ENCODE results near the gene CDH4.

Gene CDH4

DNA sequence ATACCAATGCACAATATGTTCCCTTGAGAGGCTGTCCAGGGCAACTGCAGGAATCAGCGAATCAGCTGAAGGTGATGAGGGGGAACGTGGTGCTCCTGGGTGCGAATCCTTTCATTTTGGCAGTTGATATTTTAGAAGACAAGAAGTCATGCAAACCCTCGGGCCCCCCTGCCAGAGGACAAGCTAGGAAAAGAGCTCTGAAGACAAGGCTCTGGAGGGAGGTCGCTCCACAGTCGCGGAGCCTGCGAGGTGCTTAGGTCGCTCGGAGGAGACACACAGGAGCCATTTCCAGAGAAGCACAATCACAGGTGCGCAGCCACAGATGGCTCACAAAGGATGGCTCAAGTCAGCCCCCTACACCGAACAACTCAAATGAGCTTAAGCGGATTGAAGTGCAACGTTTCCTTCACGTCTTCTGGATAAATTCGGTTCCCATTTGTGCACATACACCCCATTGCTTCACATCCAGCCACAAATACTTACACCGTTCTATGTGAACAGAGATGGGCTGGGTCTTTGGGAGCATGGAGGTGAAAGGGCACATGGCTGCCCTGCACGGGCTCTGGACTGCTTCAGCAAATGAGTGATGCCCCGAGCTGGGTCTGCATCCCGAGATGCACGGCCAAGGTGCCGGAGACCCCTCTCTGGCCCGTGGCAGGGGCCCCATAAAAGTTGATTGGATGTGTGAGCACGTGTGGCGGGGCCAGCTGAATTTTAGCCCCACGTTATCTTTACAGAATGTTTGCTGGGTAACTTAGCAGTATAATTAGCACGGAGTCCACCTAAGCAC lies 527.3 kb downstream of the CDH4 start:
- POLR2A ChIA-PET = no interaction called here
- TF ChIP-seq CTCF (IDR thresholded peaks at IDR 0.05; ENCODE audit: control extremely low read depth, extremely low read depth, low read depth, missing control alignments) = no peak
- CTCF ChIA-PET = no interaction called here
- DNase-seq (ENCODE audit: extremely low spot score) = no peak

- POLR2A ChIA-PET = no interaction called here
- no peak for DNase-seq (ENCODE audit: extremely low spot score)
- CTCF ChIA-PET = interaction anchor here (0.7 kb wide), 1 partner anchor 35 kb away, joined by 3 read pairs; no protein-coding TSS in a partner anchor
- TF ChIP-seq CTCF (IDR thresholded peaks at IDR 0.05; ENCODE audit: control extremely low read depth, extremely low read depth, low read depth, missing control alignments) = no peak
Measured at GRCh38 chr20:61780066-61780465, 528.0 kb downstream of the CDH4 start.

GRCh38 chr20:61784801-61785566 lies 532.9 kb downstream of the CDH4 start:
- no peak for DNase-seq (ENCODE audit: extremely low spot score)
- TF ChIP-seq CTCF (IDR thresholded peaks at IDR 0.05; ENCODE audit: control extremely low read depth, extremely low read depth, low read depth, missing control alignments) = no peak
- ChIA-PET CTCF (no interaction called here), POLR2A (no interaction called here)

DNA sequence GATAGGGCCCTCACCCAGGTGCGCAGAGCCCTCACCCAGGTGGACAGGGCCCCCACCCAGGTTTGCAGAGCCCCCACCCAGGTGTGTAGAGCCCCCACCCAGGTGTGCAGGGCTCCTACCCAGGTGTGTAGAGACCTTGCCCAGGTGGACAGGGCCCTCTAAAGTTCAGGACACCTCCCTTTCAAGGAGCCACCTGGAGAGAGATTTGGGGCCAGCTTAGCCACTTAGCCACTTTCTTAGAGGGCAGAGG lies 533.4 kb downstream of the CDH4 start:
- DNase-seq (ENCODE audit: extremely low spot score) = no peak
- CTCF ChIA-PET = no interaction called here
- POLR2A ChIA-PET = no interaction called here
- TF ChIP-seq CTCF (IDR thresholded peaks at IDR 0.05; ENCODE audit: control extremely low read depth, extremely low read depth, low read depth, missing control alignments) = no peak

DNA sequence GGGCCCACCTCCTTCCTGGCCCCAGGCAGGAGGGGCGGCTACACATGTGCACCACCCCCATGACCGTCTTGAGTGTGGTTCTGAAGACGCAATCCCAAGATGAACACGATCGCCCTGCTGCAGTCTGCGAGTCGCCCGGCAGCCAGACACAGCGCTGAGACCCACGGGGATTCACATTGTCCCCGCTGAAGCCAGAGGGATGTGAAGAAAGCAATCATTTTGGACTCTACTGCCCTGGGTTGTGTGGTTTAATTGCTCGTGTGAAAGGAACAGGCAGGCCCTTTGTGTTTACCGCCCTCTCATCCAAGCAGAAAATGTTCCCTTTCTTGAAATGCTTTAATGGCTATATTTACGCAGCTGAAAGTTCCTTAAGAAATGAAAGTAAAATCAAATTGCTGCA lies 534.2 kb downstream of the CDH4 start:
- CTCF ChIA-PET = no interaction called here
- DNase-seq (ENCODE audit: extremely low spot score) = no peak
- POLR2A ChIA-PET = no interaction called here
- no peak for TF ChIP-seq CTCF (IDR thresholded peaks at IDR 0.05; ENCODE audit: control extremely low read depth, extremely low read depth, low read depth, missing control alignments)

- POLR2A ChIA-PET = no interaction called here
Measured at GRCh38 chr20:61788343-61788742, 536.3 kb downstream of the CDH4 start.

More at GRCh38 chr20:61788343-61788742, 536.3 kb downstream of the CDH4 start:
- no peak for TF ChIP-seq CTCF (IDR thresholded peaks at IDR 0.05; ENCODE audit: control extremely low read depth, extremely low read depth, low read depth, missing control alignments)
- DNase-seq (ENCODE audit: extremely low spot score) = no peak
- CTCF ChIA-PET = no interaction called here
